DND-41 (cell line): ENCODE data around the gene PRR5L.

ENCODE experiments used
- EZH2 ChIP-seq: IDR thresholded peaks from 3 replicates; pipeline ENCODE4 v1.6.1; 2012; ENCODE audit warnings: borderline replicate concordance, low read depth, mild to moderate bottlenecking, moderate library complexity, low read length, inconsistent platforms; ENCODE audit not compliant: severe bottlenecking
- TF ChIP-seq, protein P1 (sequence below): IDR thresholded peaks from 2 replicates; pipeline ENCODE4 v1.5.1; 2012; ENCODE audit warnings: borderline replicate concordance, low read length, moderate library complexity, mild to moderate bottlenecking; ENCODE audit not compliant: poor library complexity, severe bottlenecking; ENCODE audit errors: extremely low read depth

DNA sequence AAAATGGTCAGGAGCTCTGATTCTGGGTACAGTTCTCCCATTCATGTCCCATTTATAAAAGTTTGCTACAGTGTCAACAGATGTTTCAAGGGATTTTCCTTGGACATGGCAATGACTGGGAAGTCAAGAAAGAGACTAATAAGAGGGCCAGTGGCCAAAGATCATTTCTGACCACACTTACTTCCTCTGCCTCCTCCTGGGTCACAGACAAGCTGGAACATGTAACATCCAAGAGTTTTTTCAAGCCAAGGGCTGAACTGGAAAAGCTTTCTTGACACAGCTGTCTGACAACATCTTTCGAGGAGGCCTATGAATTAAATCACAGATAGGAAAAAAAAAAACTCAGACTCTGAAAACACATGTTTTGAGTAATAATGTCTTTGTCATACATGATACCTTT is 15.6 kb upstream of the PRR5L start:
- no peak for TF ChIP-seq EZH2
- TF ChIP-seq, protein P1, sequence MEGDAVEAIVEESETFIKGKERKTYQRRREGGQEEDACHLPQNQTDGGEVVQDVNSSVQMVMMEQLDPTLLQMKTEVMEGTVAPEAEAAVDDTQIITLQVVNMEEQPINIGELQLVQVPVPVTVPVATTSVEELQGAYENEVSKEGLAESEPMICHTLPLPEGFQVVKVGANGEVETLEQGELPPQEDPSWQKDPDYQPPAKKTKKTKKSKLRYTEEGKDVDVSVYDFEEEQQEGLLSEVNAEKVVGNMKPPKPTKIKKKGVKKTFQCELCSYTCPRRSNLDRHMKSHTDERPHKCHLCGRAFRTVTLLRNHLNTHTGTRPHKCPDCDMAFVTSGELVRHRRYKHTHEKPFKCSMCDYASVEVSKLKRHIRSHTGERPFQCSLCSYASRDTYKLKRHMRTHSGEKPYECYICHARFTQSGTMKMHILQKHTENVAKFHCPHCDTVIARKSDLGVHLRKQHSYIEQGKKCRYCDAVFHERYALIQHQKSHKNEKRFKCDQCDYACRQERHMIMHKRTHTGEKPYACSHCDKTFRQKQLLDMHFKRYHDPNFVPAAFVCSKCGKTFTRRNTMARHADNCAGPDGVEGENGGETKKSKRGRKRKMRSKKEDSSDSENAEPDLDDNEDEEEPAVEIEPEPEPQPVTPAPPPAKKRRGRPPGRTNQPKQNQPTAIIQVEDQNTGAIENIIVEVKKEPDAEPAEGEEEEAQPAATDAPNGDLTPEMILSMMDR = no peak
